GM19193 (cell line): Measurements from ENCODE around the gene MERTK.

Experiments used
- POLR2A ChIP-seq: IDR thresholded peaks from 4 replicates; pipeline ENCODE4 v1.6.1; 2011; ENCODE audit not compliant: insufficient read depth, insufficient read length; ENCODE audit errors: extremely low read depth

The MERTK gene

DNA sequence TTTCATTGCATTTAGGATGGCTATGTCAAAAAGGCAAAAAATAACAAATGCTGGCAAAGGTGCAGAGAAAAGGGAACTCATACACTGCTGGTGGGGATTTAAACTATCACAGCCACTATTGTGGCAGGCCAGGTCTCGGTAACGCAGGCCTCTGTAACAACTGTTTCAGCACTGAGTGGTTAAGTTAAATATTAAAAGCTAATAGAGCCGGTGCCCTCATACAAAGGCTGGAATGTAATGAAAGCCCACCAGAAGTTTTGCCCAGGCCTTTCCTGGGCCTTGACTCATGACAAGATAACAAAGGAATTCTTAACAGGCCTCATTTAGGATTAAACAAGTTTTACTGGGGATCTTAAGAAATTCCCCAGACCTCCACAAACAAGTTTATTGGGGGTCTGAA, 10.7 kb downstream of the MERTK start:
- TF ChIP-seq POLR2A, result no peak

- TF ChIP-seq POLR2A, result no peak
Observed at GRCh38 chr2:111910609-111911277, 12.3 kb downstream of the MERTK start.

- TF ChIP-seq POLR2A, result no peak
Observed at GRCh38 chr2:111912547-111912946, 14.1 kb downstream of the MERTK start.

DNA sequence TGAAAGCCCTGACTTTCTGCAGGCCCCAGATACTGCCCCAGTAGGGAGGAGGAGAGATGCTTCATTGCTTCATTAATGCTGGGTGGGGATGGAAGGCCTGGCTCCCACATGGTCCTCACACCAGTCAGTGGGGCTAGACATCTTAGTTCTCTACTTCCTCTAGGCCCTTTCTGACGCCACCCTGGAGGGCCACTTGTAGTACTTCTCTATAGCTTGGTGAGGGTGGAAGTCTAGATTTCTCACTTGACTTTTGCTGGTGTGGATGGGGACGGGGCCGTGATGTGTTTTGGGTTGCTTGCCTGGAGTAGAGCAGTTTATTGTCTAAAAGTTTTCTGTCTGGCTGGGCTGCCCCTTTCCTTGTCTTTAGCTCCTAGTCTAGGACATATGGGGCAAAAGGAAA, 18.7 kb downstream of the MERTK start:
- no peak for TF ChIP-seq POLR2A

DNA sequence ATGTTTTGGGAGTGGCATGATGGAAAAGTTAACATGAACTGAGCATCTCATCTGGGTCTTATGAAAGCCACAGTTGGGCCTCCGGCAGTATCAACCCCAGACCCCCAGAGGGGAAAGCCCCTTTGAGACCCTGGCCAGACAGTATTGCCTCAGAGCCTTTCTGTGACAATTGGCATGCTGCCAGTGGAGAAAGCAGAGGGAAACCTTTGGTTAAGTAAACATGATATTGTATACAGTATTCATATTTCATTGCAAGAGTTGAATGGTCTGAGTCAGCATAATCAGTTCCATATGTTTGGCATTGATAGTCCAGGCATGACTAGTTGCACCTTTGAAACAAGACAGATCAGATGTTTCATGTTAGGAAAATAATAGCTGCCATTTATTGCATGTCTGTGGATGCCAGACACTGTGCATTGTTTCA, 20.0 kb downstream of the MERTK start:
- TF ChIP-seq POLR2A, result no peak

DNA sequence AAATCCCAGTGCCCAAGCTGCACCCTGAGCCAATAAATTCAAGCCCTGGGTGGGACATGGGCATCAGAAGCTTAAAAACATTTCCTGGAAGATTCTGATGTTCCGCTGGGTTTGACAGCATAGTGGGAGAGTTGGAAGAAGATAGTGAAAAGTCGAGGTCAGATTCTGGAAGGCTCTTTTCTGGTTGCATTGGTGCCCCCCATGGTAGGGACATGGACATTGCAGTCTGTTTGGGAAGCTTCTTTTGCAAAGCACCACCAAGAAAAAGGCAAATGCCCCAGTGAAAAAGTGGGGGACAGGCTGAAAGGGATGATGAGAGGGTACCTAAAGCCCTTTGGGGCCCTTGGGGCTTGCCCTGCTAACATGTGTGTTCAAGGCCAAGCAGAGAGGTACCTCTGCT, 21.0 kb downstream of the MERTK start:
- no peak for TF ChIP-seq POLR2A

DNA sequence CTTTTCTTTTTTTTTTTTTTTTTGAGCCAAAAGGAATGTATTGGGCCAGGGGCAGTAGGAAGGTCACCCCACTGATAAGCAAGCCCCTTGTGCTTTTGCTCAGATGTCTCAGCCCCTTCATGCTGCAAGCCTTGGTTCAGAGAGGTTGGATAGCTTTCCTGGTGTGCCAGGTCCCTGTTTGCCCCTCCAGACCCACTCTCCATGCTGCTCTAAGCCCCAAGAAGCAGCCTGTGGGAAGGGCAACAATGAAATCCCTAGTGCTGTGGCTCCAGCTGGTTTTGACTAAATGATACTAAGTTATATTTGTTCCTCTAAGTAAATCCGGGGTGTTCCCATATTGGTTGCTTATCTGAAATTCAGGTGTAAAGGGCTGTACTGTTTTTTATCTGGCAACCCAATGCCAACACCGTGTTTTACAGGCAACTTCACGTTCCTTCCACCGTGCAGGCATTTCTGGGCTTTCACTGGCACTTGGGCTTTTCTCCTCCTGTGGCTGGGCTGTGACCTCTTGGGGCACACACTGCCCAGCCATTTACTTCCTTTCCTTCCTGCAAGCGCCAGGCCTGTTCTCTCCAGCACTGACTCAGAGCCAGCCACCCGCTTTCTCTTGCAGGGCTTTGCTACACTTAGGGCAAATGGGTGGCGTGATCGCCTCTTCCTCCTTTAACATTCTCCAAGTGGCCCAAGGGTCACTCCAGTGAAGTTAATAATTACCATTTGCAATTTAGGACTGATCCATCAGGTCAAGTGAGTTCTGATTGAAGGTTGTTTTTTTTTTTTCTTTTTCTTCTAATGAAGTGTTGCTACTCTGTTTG, 21.6 kb downstream of the MERTK start:
- no peak for TF ChIP-seq POLR2A

GRCh38 chr2:111923276-111923804, 24.9 kb downstream of the MERTK start:
- no peak for TF ChIP-seq POLR2A

- TF ChIP-seq POLR2A, result no peak
Observed at GRCh38 chr2:111924617-111925107, 26.3 kb downstream of the MERTK start.

DNA sequence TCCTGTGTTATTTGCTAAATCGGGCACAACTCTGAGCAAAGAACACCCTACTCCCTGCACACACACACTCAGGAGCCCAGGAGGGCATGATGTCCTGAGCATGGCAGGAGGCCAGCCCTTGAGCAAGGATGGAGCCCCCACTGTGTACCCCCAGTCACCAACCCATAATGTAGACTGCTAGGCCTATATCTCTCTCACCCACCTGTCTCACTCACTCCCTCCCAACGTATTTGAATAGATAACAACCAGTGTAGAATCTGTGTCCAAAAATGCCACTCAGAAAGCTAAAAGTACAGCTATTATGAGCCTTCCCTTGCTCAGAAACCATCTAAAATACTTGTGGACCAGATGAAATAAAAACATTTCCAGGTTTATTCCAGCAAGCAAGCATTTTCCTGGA, 29.3 kb downstream of the MERTK start:
- TF ChIP-seq POLR2A, result no peak

- no peak for TF ChIP-seq POLR2A
Observed at GRCh38 chr2:111930409-111930808, 32.0 kb downstream of the MERTK start.

DNA sequence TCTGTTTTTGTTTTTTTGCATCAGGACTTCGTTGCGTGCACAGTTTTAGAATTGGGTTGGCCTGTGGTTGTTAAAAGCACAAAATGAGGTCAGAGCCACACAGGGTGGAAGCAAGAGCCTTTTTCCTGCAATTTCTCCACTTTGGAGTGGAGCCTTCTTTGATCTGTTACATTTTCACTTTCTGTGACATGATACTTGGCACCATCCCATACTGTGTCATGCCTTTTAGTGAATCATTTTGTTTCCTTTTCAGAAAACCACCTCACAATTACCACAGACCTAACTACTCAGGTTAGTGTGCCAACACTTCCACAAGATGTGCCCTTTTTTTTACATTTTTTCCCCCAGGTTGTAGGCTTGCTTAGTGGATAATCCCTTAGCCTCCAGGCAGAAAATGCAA, 32.5 kb downstream of the MERTK start:
- TF ChIP-seq POLR2A, result no peak

GRCh38 chr2:111932841-111933291, 34.5 kb downstream of the MERTK start:
- no peak for TF ChIP-seq POLR2A

GRCh38 chr2:111936881-111937280, 38.5 kb downstream of the MERTK start:
- no peak for TF ChIP-seq POLR2A

- no peak for TF ChIP-seq POLR2A
Observed at GRCh38 chr2:111938392-111938791, 40.0 kb downstream of the MERTK start.
